H1 (cell line): Measurements from ENCODE around the gene AGRN. TPM values are rescaled to one million over a fixed set of nuclear protein-coding genes. Genes with fewer than 3 reads are reported as not detected.

Source experiments
- SP1 ChIP-seq: IDR thresholded peaks from 2 replicates; pipeline ENCODE4 v1.6.1; 2011; ENCODE audit warnings: low read depth, low read length
- polyA plus RNA-seq, 7 experiments: library from polyadenylated mRNA; depleted of rRNA in 3 of 7; stranded (reverse) in 5 of 7; unstranded in 2 of 7; fragments of >200 nt in 5 of 7; fragments of 200-250 nt in 2 of 7; gene quantifications; 1 replicate in 5 of 7; 2 replicates in 1 of 7; 4 replicates in 1 of 7; pipeline versions ENCODE4 v1.2.1 to v1.2.3, GENCODE V29; 2011 to 2013; ENCODE audit warnings: missing spikeins in 2 of 7, mixed read lengths in 2 of 7
- total RNA-seq: library from RNA; stranded (reverse); fragmentation: NEBNext Ultra II Directional; extraction: Animal tissue kit (Norgen Biotek cat#: 25700); gene quantifications from 2 replicates; pipeline ENCODE4 v1.2.1, GENCODE V29; 2021
- TF ChIP-seq, protein P1 (sequence below): IDR thresholded peaks from 2 replicates; pipeline ENCODE4 v1.6.1; 2011; ENCODE audit warnings: low read depth, mild to moderate bottlenecking, low read length; ENCODE audit not compliant: insufficient read depth

Gene AGRN
- total and polyA plus RNA-seq, 2 of the 8 experiments (the other 6 are each of a cell fraction or from before 2014, with no cell fraction given), result 52.3 to 155 TPM

DNA sequence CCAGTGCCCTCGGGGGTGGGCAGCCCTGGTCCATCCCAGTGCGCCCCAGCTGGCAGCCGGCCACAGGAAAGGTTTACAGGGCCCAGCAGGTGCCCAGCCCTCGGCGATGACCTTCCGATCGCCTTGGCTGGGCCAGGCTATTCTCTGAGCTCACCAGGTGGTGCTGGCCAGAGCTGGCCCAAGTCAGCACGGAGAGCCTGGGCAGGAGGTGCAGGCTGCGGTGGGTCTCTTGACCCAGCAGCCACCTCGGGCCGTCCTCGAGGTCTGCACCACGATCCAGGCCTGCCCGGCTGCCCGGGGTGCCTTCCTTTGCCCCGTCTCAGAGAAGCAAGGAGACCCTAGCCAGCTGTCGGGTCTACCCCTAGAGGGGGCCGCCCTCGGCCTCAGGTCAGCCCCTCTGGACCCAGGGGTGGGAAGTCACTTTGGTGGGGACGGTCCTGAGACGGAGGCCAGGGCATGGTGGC, 38.4 kb upstream of the AGRN start (continued):
- TF ChIP-seq, protein P1, sequence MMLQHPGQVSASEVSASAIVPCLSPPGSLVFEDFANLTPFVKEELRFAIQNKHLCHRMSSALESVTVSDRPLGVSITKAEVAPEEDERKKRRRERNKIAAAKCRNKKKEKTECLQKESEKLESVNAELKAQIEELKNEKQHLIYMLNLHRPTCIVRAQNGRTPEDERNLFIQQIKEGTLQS, result no peak
- no peak for TF ChIP-seq SP1
